Pancreas (tissue), 10 donors: ENCODE results near the gene CASP1. TPM values are rescaled to one million over a fixed set of nuclear protein-coding genes. Genes with fewer than 3 reads are reported as not detected.
"Not testable (repeated sequence)": the region's sequence is repeated elsewhere in the genome, so short reads cannot be mapped to it uniquely, and the experiment has no call there.

ENCODE experiments used
- ATAC-seq, 4 donors: fragments of 200-7000 bp; cut with Tn5 transposase; one replicate each; pipeline versions ENCODE4 v1.8.0 to v1.9.1; 2020; ENCODE audit warnings: mild to moderate bottlenecking in 4 of 4, moderate library complexity in 4 of 4
- DNase-seq, 6 donors: peaks; one replicate each; pipeline ENCODE4 v3.0.0-alpha.2; 2020
- FAIRE-seq: peaks from 2 replicates; lab custom pipeline; 2012; peaks lifted over from hg19 to GRCh38; lab: Jason Lieb, UNC
- H3K27ac ChIP-seq, 4 donors: fragments of 200-600 bp; sonication (generic); 1 replicate in 3 of 4; 2 replicates in 1 of 4; pipeline versions ENCODE4 v1.5.0 to v1.8.0; 2020
- H3K27me3 ChIP-seq, 4 donors: fragments of 200-600 bp; one replicate each; pipeline ENCODE4 v1.8.0; 2021
- H3K36me3 ChIP-seq, 3 donors: fragments of 200-600 bp; sonication (generic) in 1 of 3; one replicate each; pipeline versions ENCODE4 v1.5.0 to v1.8.0; 2020 to 2021
- H3K4me1 ChIP-seq, 3 donors: fragments of 200-600 bp; one replicate each; pipeline ENCODE4 v1.8.0; 2021
- H3K4me3 ChIP-seq, 4 donors: fragments of 200-600 bp; sonication (generic) in 2 of 4; one replicate each; pipeline versions ENCODE4 v1.5.0 to v1.8.0; 2020 to 2021
- H3K9me3 ChIP-seq, 4 donors: fragments of 200-600 bp; one replicate each; pipeline ENCODE4 v1.8.0; 2021
- WGBS, 2 donors: extraction: QIAGEN DNeasy Blood & Tissue Kit; methylation state at CpG; one replicate each; pipeline ENCODE4 v1.1.7; 2013; 5-methylcytosine and 5-hydroxymethylcytosine counted together
- intact Hi-C, 3 donors: fragments of 100-400 bp; cut with DNase I; formaldehyde crosslinking; loops; one replicate each; pipeline versions ENCODE4 v1.11.1 to v1.14.2; 2022
- polyA plus RNA-seq, 2 donors: library from polyadenylated mRNA; stranded (reverse); fragments of 200-250 nt; gene quantifications; one replicate each; pipeline ENCODE4 v1.2.3, GENCODE V29; 2013
- total RNA-seq, 6 donors: library from RNA; stranded (reverse); fragmentation: NEBNext Ultra II Directional in 4 of 6; extraction: Animal tissue kit (Norgen Biotek cat#: 25700) in 4 of 6; gene quantifications; one replicate each; pipeline versions ENCODE4 v1.2.1 to v1.2.4, GENCODE V29; 2021 to 2023
- TF ChIP-seq, protein P1 (sequence below), 4 donors: fragments of 200-600 bp; sonication (generic) in 3 of 4; IDR thresholded peaks; one replicate each; pipeline versions ENCODE4 v1.5.0 to v1.8.0; 2021; ENCODE audit warnings: antibody characterized with exemption in 4 of 4
- donor health status: healthy with polysubstance abuse.
- donor health status: DM: no; HTN: no; CAD: no; lungs with moderate emphysema.
- donor health status: DM: no; HTN: no; CAD: no.
- donor health status: control.
- donor health status: control.
- donor health status: Bipolar disorder and iron deficiency.
- donor health status: DM: yes; HTN: yes; CAD: no.
- donor health status: DM: no; HTN: no; CAD: no.
- donor health status: DM: no; HTN: no; CAD: no.
- donor health status: DM: yes; HTN: yes; CAD: no.

The CASP1 gene
- 10 to 100 TPM in 2 of 6 donors, 1 to 10 TPM in 4; 1.9 to 17.4 (median 4.9) TPM for total RNA-seq
- 1 to 10 TPM; 4.8 to 7.9 TPM for polyA plus RNA-seq

DNA sequence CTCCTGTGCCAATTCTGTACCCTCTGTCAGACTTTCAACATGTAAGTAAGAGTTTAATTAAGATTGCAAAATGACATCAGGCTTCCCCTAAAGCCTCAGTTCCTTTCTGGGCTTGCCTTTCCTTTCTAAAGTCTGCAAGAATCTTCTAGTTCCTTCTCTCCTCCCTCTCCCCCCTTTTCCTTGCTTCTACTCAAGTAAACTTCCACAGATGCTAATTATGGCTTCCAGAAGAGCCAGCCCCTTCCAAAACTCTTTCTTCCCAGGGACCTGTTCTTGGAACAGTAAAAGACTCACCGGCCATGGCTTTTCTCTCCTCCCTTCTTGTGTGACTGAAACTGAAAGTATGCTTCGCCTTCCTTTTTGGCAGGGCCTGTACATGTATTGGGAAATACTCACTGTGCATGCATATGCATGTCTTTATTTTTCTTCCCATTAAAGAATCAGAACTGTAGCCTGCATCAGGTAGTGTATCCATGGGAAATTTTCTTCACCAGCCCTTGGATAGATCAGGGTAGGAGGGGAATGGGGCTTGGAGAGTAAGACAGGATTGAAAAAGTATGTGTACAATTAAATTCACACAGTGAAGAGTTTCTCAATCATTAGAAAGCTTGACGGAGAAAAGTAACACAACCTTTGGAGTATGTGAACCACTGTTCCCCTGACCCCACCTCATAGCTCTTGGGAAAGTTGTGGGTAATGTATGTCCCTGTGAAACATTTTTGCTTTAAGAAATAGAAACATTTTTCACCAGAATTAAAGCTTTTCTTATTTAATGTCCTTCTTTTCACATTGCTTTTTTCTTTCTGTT, at the start of gene CASP1:
Gene CASP1 (minus strand): TSS at position 332 of the 808 bp plus-strand sequence. CDS start 31 bp downstream, at position 301.
- intact Hi-C loops = no loop called here
- peak within 1 kb of the TSS in 2 of 4 donors; percentile 21 to 27 for H3K4me3 ChIP-seq
- TF ChIP-seq, protein P1, sequence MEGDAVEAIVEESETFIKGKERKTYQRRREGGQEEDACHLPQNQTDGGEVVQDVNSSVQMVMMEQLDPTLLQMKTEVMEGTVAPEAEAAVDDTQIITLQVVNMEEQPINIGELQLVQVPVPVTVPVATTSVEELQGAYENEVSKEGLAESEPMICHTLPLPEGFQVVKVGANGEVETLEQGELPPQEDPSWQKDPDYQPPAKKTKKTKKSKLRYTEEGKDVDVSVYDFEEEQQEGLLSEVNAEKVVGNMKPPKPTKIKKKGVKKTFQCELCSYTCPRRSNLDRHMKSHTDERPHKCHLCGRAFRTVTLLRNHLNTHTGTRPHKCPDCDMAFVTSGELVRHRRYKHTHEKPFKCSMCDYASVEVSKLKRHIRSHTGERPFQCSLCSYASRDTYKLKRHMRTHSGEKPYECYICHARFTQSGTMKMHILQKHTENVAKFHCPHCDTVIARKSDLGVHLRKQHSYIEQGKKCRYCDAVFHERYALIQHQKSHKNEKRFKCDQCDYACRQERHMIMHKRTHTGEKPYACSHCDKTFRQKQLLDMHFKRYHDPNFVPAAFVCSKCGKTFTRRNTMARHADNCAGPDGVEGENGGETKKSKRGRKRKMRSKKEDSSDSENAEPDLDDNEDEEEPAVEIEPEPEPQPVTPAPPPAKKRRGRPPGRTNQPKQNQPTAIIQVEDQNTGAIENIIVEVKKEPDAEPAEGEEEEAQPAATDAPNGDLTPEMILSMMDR (IDR thresholded peaks at IDR 0.05) = no peak
- no peaks in the 10 kb centered on the region for H3K27me3 ChIP-seq
- ATAC-seq = peak; percentile 46 to 93 (median 82)
- 51 to 57% methylated on average over 3 of the region's 3 CpGs for WGBS, 2 donors
- no peaks in the 10 kb centered on the region for H3K36me3 ChIP-seq
- no peaks in the 10 kb centered on the region for H3K9me3 ChIP-seq
- peak in 1 of 6 donors; percentile 44 for DNase-seq
- no peaks in the 10 kb centered on the region for H3K4me1 ChIP-seq
- no peak for FAIRE-seq
- peak within 1 kb of the TSS in 2 of 4 donors; percentile 47 to 54 for H3K27ac ChIP-seq

DNA sequence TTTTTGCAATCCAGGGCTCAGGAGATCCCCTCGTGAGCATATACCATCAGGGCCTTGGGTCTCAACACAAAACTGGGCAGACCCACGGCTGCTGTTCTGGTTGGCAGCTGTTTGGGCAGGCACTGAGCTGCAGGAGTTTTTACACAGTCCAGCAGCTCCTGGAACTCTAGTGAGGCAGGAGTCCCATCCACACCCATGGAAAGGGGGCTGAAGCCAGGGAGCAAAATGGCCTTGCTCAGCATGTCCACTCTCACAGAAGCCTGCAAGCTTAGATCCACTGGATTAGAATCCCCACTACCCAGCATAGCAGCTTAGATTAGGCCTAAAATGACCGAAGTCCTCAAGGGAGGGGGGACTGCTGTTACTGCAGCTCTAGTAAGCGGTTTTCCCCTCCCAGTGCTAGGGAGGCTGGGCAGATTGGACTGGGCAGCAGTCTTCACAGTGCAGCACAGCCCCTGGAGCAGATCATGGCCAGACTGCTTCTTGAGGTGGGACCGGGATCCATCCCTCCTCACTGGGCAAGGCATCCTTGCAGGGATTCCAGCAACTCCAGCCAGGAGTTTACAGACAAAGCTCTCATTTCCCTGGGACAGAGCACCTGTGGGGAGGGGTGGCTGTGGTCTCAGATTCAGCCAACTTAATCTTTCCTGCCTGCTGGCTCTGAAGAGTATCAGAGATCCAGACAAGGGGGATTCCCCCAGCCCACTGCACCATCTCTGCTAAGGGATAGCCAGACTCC, 46.6 kb upstream of the CASP1 start:
- Histone ChIP-seq H3K9me3 (no peaks in the 10 kb centered on the region), H3K4me1 (no peaks in the 10 kb centered on the region), H3K36me3 (no peaks in the 10 kb centered on the region), H3K27ac (no peak overlapping the region), H3K4me3 (no peak overlapping the region), H3K27me3 (no peaks in the 10 kb centered on the region)
- FAIRE-seq = no peak
- 78 to 91% methylated on average over 5 of the region's 5 CpGs for WGBS, 2 donors
- intact Hi-C loops = no loop called here
- DNase-seq = peak in 1 of 6 donors; percentile 18
- TF ChIP-seq, protein P1 (IDR thresholded peaks at IDR 0.05) = no peak
- no peak for ATAC-seq

DNA sequence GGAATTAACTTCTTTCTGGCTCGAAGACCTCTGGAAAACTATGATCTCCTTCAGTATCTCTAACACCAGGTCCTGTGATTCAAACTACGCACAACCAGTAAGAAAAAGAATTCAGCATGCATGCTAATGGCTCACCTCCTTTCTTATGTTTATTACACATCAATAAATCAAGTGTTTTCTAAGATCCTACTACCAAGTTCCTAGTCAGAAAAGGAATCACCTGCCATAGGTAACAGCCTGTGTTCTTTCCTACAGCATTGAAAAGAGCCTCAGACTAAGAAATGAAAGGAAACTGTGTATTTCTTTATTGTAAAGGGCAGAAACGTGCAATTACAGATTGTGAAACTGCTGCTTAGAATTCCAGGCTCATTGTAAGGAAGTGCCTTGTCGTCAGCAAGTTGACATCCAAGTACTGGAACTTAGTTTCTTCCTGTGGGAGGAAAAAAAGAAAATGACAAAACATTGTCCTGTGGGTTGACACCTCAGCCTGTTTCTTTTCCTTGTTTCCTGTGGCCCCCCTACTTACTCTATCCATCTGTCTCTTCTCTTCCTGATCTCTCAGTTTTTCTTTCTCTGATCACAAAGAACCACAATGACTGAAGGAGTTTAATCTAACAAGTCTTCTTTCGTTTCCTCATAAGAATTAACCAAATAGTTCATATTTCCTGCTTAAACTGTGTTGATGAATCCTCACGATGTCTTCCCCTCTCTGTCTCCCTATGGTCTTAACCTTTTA, 45.4 kb upstream of the CASP1 start:
- H3K4me3 ChIP-seq, H3K36me3 ChIP-seq, H3K27me3 ChIP-seq, H3K9me3 ChIP-seq, FAIRE-seq, DNase-seq, intact Hi-C loops, H3K4me1 ChIP-seq, H3K27ac ChIP-seq: not testable (repeated sequence)
- WGBS, 2 donors = 70% methylated on average over 6 of the region's 6 CpGs
- ATAC-seq = peak in 2 of 4 donors; percentile 23 to 51

DNA sequence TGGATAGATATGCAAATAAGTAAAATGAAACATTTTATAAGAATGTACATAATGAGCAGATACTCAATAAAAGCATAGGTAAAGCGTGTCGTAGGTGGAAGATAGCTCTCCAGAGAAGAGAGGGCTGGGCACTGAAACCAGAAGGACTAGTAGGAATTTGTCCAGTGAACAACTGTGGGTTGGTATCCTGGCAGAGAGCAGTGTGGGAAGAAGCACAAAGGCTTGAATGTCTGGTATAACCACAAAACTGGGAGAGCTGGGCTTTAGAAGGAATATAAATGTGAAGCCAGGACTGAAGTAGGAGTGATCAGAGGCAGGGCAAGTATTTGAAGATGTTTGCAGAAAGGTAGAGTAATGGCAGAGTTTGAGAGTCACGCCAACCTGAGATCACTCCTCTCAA, 43.3 kb upstream of the CASP1 start:
- WGBS, 2 donors = 91 to 96% methylated on average over 3 of the region's 3 CpGs
- TF ChIP-seq, protein P1 (IDR thresholded peaks at IDR 0.05) = no peak
- DNase-seq = no peak
- Histone ChIP-seq H3K9me3 (no peaks in the 10 kb centered on the region), H3K4me1 (peaks cover 0 to 6% (median 4%) of the 10 kb centered on the region in 3 donors), H3K4me3 (no peak overlapping the region), H3K36me3 (no peaks in the 10 kb centered on the region), H3K27me3 (no peaks in the 10 kb centered on the region), H3K27ac (no peak overlapping the region)
- FAIRE-seq = no peak
- intact Hi-C loops = no loop called here
- no peak for ATAC-seq

DNA sequence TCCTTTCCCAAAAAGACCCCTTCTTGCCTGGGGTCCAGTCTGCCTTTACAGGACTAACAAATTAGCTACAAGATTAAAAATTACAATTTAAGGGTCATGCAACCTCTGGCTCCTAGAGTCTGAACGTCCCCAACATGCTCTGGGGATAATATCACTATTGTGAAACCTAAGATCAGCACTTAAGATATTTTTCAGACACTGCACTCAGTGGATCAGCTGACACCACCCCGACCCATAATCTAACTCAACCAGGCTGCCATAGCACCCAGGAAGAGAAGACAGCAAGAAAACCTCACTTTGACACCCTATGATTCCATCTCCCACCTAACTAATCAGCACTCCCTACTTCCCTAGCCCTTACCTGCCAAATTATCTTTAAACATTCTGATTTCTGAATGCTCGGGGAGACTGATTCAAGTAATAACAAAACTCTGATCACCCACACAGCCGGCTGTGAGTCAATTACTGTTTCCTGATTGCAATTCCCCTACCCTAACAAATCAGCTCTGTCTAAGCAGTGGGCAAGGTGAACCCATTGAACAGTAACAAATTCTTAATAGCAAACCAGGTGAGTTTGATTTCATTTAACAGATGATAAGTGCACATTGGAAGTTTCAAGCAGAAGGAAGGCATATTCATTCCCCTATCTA, 42.3 kb upstream of the CASP1 start:
- DNase-seq, H3K4me3 ChIP-seq, H3K27ac ChIP-seq, H3K36me3 ChIP-seq, H3K9me3 ChIP-seq, H3K4me1 ChIP-seq, H3K27me3 ChIP-seq, FAIRE-seq, ATAC-seq, intact Hi-C loops: not testable (repeated sequence)
- 80 to 82% methylated on average over 4 of the region's 4 CpGs for WGBS, 2 donors
